Endothelial cell of umbilical vein (primary cell): ENCODE measurements around the gene IL32. TPM values are rescaled to one million over a fixed set of nuclear protein-coding genes. Genes with fewer than 3 reads are reported as not detected.

Source experiments
- BruUV-seq: library from RNA; stranded (reverse); fragments of 400-500 nt; replicated peaks from 2 replicates; lab custom pipeline; 2021; lab: Mats Ljungman, UMichigan
- CTCF ChIA-PET: fragments of 300-600, 350-600 bp; sonication (Branson Sonifier 250); formaldehyde crosslinking; loops from one replicate; lab custom pipeline; 2021; ENCODE audit warnings: antibody characterized with exemption, inconsistent platforms; lab: Charles Lee
- POLR2A ChIA-PET: fragments of 300-600, 350-600 bp; sonication (Branson Sonifier 250); formaldehyde crosslinking; loops from one replicate; lab custom pipeline; 2021; ENCODE audit warnings: antibody characterized with exemption, inconsistent platforms; lab: Charles Lee
- DNase-seq: peaks from one replicate; pipeline ENCODE4 v3.0.0-alpha.2; 2011; ENCODE audit warnings: low read depth, low spot score
- FAIRE-seq: peaks from 2 replicates; lab custom pipeline; 2011; peaks lifted over from hg19 to GRCh38; lab: Jason Lieb, UNC
- H2AFZ ChIP-seq: 2 replicates; pipeline ENCODE4 v1.6.0; 2012; ENCODE audit warnings: low read depth, low read length, control low read depth, inconsistent platforms
- H3K27ac ChIP-seq: 2 replicates; pipeline ENCODE4 v1.5.1; 2011; ENCODE audit warnings: low read depth, mild to moderate bottlenecking, control low read depth, low read length, moderate library complexity; ENCODE audit not compliant: insufficient read depth
- H3K27me3 ChIP-seq, 2 experiments: 2 replicates each; pipeline versions ENCODE4 v1.6.0 to v1.6.1; 2011; ENCODE audit warnings: low read length in 2 of 2, mixed read lengths in 1 of 2; ENCODE audit not compliant: control insufficient read depth in 2 of 2, insufficient read depth in 2 of 2
- H3K36me3 ChIP-seq, 2 experiments: 2 replicates in 1 of 2; 3 replicates in 1 of 2; pipeline ENCODE4 v1.5.1; 2011; ENCODE audit warnings: low read length in 2 of 2, mild to moderate bottlenecking in 1 of 2, moderate library complexity in 1 of 2; ENCODE audit not compliant: control insufficient read depth in 2 of 2, insufficient read depth in 2 of 2; ENCODE audit errors: extremely low read depth in 1 of 2
- H3K4me1 ChIP-seq: 3 replicates; pipeline ENCODE4 v1.5.1; 2011; ENCODE audit warnings: mild to moderate bottlenecking, low read length; ENCODE audit not compliant: control insufficient read depth, insufficient read depth; ENCODE audit errors: extremely low read depth
- H3K4me2 ChIP-seq: 2 replicates; pipeline ENCODE4 v1.6.1; 2011; ENCODE audit warnings: low read length, control low read depth, mixed read lengths; ENCODE audit not compliant: insufficient read depth
- H3K4me3 ChIP-seq, 3 experiments: fragments of 200-600 bp in 1 of 3; sonication (generic), shearing (Covaris generic) in 1 of 3; replicated peaks in 1 of 3; 2 replicates each; pipeline ENCODE4 v1.5.1; 2011 to 2016; ENCODE audit warnings: control low read depth in 3 of 3, low read length in 3 of 3, mild to moderate bottlenecking in 2 of 3, inconsistent platforms in 1 of 3, low read depth in 1 of 3, moderate library complexity in 1 of 3; ENCODE audit not compliant: insufficient read depth in 1 of 3
- H3K79me2 ChIP-seq: 2 replicates; pipeline ENCODE4 v1.6.0; 2012; ENCODE audit warnings: low read length, inconsistent platforms; ENCODE audit not compliant: control insufficient read depth, insufficient read depth
- H3K9ac ChIP-seq: replicated peaks from 2 replicates; pipeline ENCODE3; 2011; ENCODE audit warnings: low read length, control low read depth; ENCODE audit not compliant: insufficient read depth; ENCODE audit errors: extremely low read depth
- H3K9me1 ChIP-seq: replicated peaks from 3 replicates; pipeline ENCODE4 v1.6.0; 2011; ENCODE audit warnings: mild to moderate bottlenecking, low read length; ENCODE audit not compliant: control insufficient read depth, insufficient read depth; ENCODE audit errors: extremely low read depth
- H3K9me3 ChIP-seq: replicated peaks from 2 replicates; pipeline ENCODE4 v1.5.1; 2012; ENCODE audit warnings: low read length, inconsistent platforms; ENCODE audit not compliant: control insufficient read depth, insufficient read depth
- H4K20me1 ChIP-seq: replicated peaks from 2 replicates; pipeline ENCODE3; 2011; ENCODE audit warnings: mild to moderate bottlenecking, low read length; ENCODE audit not compliant: control insufficient read depth, insufficient read depth; ENCODE audit errors: extremely low read depth
- EZH2 ChIP-seq: IDR thresholded peaks from 2 replicates; pipeline ENCODE4 v1.6.1; 2012; ENCODE audit warnings: borderline replicate concordance, low read depth, mild to moderate bottlenecking, moderate library complexity, low read length, inconsistent platforms; ENCODE audit not compliant: severe bottlenecking
- FOS ChIP-seq: IDR thresholded peaks from 2 replicates; pipeline ENCODE4 v1.6.1; 2011; ENCODE audit warnings: mild to moderate bottlenecking, low read length, moderate library complexity, borderline replicate concordance; ENCODE audit not compliant: insufficient read depth
- POLR2A ChIP-seq: IDR thresholded peaks from 2 replicates; pipeline ENCODE4 v1.6.1; 2012; ENCODE audit warnings: low read depth, mild to moderate bottlenecking, control low read depth, low read length
- POLR2AphosphoS5 ChIP-seq: IDR thresholded peaks from 2 replicates; pipeline ENCODE4 v1.6.1; 2012; ENCODE audit warnings: low read depth, mild to moderate bottlenecking, control low read depth, low read length, moderate library complexity; ENCODE audit not compliant: insufficient read depth
- dilution Hi-C: fragments of 300-500 bp; cut with MboI; formaldehyde crosslinking; loops from one replicate; pipeline ENCODE4 v1.15.0; 2019; ENCODE audit warnings: low sequenced_read_pairs; ENCODE audit not compliant: extremely low pct_ligation_motif_present
- intact Hi-C: fragments of 100-400 bp; cut with micrococcal nuclease; formaldehyde crosslinking; loops from one replicate; pipeline ENCODE4 v1.10.0; 2022
- polyA plus RNA-seq, 4 experiments: library from polyadenylated mRNA; depleted of rRNA in 3 of 4; stranded (reverse) in 3 of 4; unstranded in 1 of 4; fragments of >200 nt; gene quantifications; 2 replicates each; pipeline versions ENCODE4 v1.2.1 to v1.2.3, GENCODE V29; 2011 to 2012; ENCODE audit warnings: missing spikeins in 1 of 4
- total RNA-seq: library from RNA; stranded (reverse); gene quantifications from 2 replicates; pipeline ENCODE4 v1.2.3, GENCODE V29; 2021
- TF ChIP-seq, protein P1 (sequence below): IDR thresholded peaks from 2 replicates; pipeline ENCODE4 v1.6.1; 2011; ENCODE audit not compliant: insufficient read depth, insufficient read length

The IL32 gene
- total and polyA plus RNA-seq, 2 donors (not counting 3 experiments of a cell fraction or from before 2014, with no cell fraction given) = 55.7 to 336 TPM

DNA sequence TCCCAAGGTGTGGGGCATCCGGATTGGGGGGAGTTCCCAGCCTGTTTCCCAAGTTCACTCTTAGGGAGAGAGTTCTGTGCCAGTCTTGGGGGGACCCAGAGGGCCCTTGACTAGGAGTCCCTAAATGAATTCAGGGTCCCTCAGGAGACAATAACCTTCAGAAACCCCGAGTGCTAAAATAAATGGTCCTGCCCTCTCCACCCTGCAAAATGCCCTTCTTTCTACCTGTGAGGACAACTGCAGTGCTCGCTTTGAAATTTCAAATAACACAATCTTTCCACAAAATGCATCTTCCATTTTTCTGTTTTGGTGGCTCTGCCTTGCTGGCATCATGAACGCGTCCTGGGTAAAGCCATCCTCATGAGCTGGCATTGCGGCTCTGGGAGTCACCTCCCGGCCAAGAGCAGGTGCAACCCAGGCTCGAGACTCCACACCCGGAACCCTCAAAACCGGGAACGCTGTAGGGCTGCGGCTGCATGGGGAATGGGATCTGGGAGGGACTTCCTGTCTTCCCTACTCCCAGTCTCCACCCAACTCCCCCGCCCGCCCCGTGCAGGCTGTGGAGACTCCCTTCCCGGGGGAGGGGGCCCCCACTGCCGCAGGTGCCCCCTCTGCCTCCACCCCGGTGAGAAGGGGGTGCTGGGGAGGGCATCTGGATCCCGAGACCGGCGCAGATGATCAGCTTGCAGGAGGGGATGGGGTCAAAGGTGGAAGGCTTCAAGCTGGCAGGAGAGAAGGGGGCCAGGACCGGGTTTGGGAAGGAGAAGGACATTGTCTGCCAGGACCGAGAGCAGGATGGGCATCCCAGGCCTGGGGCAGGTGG, 46.8 kb downstream of the IL32 start, which contains the start of gene ZNF205:
ZNF205 (plus strand) TSS at position 529 of the 823 bp plus-strand sequence. CDS start 845 bp downstream, outside the sequence.
- Histone ChIP-seq H2AFZ (peak within 1 kb of the TSS; percentile 84), H3K36me3 (peaks cover 0 to 11% of the 10 kb centered on the region in 2 experiments), H3K4me1 (peaks cover 18% of the 10 kb centered on the region), H4K20me1 (no peaks in the 10 kb centered on the region), H3K4me3 (peak within 1 kb of the TSS; percentile 44 to 78 (median 59)), H3K4me2 (peak within 1 kb of the TSS; percentile 75), H3K9me3 (no peaks in the 10 kb centered on the region), H3K27ac (no peak within 1 kb of the TSS), H3K27me3 (no peaks in the 10 kb centered on the region), H3K9ac (peak within 1 kb of the TSS; percentile 54), H3K79me2 (peaks cover 13% of the 10 kb centered on the region), H3K9me1 (no peaks in the 10 kb centered on the region)
- TF ChIP-seq FOS = no peak
- TF ChIP-seq, protein P1, sequence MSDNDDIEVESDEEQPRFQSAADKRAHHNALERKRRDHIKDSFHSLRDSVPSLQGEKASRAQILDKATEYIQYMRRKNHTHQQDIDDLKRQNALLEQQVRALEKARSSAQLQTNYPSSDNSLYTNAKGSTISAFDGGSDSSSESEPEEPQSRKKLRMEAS = no peak
- peak; percentile 34 for TF ChIP-seq POLR2A
- TF ChIP-seq EZH2 = no peak
- TF ChIP-seq POLR2AphosphoS5 = peak; percentile 70
- intact Hi-C loops = loop anchor here (1.0 kb wide), 1 partner anchor 9 kb away; no protein-coding TSS in a partner anchor
- FAIRE-seq = peak; percentile 75
- POLR2A ChIA-PET = interaction anchor here (0.6 kb wide), 1 partner anchor 22 kb away, joined by 3 read pairs; the partner anchor contains the start of gene ZNF213
- CTCF ChIA-PET = interaction anchor here (1.2 to 3.9 kb wide), 7 partner anchors 10 to 81 kb away, joined by 4 to 38 read pairs (median 23); partner anchors contain the start of genes ZNF213 and ZSCAN10
- no TSS peak for BruUV-seq
- DNase-seq = peak; percentile 61
- dilution Hi-C loops = no loop called here
